ENCODE data around the gene PYHIN1. TPM values are rescaled to one million over a fixed set of nuclear protein-coding genes. Genes with fewer than 3 reads are reported as not detected.

Gene PYHIN1
- total RNA-seq, 2 experiments from 2014 or later: 1.4 to 1.6 TPM

DNA sequence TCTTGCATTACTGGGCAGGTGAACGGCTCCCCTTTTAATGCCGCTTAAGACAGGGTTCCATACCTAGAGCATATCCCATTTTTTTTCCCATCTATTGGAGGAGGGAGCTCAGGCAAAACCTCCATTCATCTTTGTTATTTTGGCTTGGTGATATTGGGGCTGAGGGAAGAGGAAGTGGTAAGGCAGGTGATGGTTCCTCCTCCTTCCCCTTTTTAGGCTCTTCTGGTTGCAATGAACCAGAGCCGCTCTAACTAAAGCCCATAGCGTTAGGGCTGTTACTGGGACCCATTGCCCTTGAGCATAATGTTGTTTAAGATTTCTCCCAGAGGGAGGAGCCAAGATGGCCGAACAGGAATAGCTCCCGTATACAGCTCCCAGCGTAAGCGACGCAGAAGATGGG lies 21.1 kb downstream of the PYHIN1 start:
- Mint-ChIP-seq H3K36me3 (peaks cover 1% of the 10 kb centered on the region), H3K27me3 (peaks cover 16% of the 10 kb centered on the region), H3K27ac (no peak overlapping the region), H3K9me3 (peaks cover 1% of the 10 kb centered on the region), H3K4me3 (no peak overlapping the region), H3K4me1 (no peaks in the 10 kb centered on the region)
- DNase-seq: no peak

DNA sequence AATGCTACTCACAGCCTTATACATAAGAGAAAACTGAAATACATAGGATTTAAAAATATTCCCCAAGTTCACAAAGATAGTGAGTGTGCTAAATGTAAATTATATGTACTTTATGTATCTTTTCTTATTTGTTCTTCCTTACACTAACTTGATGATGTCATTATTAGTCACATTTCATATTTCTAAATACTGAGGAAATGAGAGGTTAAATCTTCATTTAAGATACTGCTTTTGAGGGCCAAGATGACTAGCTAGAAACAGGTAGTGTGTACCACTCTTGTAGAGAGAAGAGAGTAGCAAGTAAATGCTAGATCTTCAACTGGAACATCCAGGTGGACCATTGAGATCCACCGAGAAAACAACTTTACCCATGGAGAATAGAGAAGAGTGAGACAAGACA lies 29.8 kb downstream of the PYHIN1 start:
- no peak overlapping the region for H3K4me3 Mint-ChIP-seq
- H3K4me1 Mint-ChIP-seq: peaks cover 4% of the 10 kb centered on the region
- peaks cover 14% of the 10 kb centered on the region for H3K27me3 Mint-ChIP-seq
- no peak for DNase-seq
- peaks cover 2% of the 10 kb centered on the region for H3K9me3 Mint-ChIP-seq
- peaks cover 1% of the 10 kb centered on the region for H3K36me3 Mint-ChIP-seq
- H3K27ac Mint-ChIP-seq: no peak overlapping the region

DNA sequence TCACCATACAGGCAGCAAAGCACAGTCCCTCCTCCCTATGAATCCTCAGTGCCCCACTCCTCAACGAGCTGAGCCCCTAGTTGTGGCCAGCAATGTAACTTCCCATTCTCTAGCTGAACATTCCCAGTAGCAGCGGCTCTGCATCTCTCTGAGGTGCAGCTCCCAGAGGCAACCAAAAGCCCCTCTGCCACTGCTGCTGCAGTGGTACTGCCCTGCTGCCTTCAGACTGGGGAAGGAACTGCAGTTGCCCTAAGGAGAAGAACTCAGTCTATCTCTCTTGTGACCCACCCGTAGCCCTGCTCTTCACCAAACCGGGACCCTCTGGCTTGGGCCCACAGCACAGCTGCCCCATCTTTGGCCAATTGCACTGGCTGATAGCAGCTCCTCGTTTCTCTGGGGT lies 31.6 kb downstream of the PYHIN1 start:
- peaks cover 4% of the 10 kb centered on the region for H3K4me1 Mint-ChIP-seq
- no peak overlapping the region for H3K4me3 Mint-ChIP-seq
- H3K9me3 Mint-ChIP-seq: no peaks in the 10 kb centered on the region
- peaks cover 1% of the 10 kb centered on the region for H3K36me3 Mint-ChIP-seq
- no peak for DNase-seq
- H3K27me3 Mint-ChIP-seq: peaks cover 14% of the 10 kb centered on the region
- no peak overlapping the region for H3K27ac Mint-ChIP-seq

DNA sequence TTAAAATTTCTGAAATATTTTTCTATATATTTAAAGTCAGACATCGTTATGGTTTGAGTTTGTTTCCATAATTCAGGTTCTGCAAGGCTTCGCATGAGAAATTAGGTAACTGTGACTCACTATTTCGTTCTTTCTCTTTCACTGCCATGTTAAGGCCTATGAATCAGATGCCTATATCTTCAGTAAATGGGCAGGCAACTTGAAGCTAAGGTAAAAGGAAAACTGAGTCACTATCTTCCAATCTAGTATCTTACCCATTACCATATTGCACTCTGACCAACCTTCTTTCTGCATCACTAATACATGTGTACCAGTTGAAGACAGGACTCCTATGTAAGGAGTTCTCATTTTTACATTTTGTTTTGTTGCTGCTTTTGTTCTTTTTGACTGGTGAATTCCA lies 37.8 kb downstream of the PYHIN1 start:
- Mint-ChIP-seq H3K27me3 (peaks cover 5% of the 10 kb centered on the region), H3K36me3 (peaks cover 2% of the 10 kb centered on the region), H3K27ac (peak overlapping the region; percentile 40), H3K9me3 (peaks cover 7% of the 10 kb centered on the region), H3K4me3 (no peak overlapping the region), H3K4me1 (peaks cover 14% of the 10 kb centered on the region)
- DNase-seq: no peak

DNA sequence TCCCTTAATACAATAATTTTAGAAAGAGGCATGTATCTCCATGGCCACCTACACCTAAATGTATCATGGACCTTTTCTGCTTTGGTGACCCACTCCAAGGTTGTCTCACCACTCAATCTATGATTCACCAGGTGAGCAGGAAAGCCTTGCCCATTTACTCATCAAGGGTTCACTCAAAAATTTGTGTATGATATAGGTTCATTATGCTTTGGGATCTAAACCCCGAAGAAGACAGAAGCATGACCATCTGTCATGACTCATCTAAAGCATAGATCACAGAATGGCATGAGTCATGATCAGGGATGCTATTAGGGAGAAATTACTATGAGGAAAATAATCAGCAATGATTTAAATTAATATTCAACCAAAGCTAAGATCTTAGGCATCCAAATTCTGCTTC lies 38.5 kb downstream of the PYHIN1 start:
- H3K4me3 Mint-ChIP-seq: no peak overlapping the region
- H3K9me3 Mint-ChIP-seq: peaks cover 7% of the 10 kb centered on the region
- peak overlapping the region; percentile 40 for H3K27ac Mint-ChIP-seq
- peaks cover 2% of the 10 kb centered on the region for H3K36me3 Mint-ChIP-seq
- H3K27me3 Mint-ChIP-seq: peaks cover 4% of the 10 kb centered on the region
- no peak for DNase-seq
- peaks cover 14% of the 10 kb centered on the region for H3K4me1 Mint-ChIP-seq

DNA sequence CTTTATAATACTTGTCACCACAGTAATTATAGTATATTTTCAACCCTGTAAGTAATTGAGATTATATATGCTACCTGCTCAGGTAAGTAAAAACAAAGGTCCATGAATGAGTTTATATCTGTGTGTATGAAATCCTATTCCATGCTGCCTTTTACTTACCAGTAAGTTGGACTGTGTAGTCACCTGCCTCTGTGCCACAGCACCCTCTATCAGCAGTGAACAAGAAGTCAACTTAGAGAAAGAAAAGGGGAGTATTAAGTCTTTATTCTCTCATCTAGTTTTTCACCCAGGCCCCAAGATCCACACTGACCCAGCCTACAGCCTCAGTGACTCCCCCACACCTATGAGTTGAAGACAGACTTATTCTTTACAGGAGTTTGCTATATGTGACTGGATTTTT lies 41.5 kb downstream of the PYHIN1 start:
- Mint-ChIP-seq H3K4me3 (no peak overlapping the region), H3K27ac (no peak overlapping the region), H3K27me3 (no peaks in the 10 kb centered on the region), H3K9me3 (peaks cover 7% of the 10 kb centered on the region), H3K4me1 (peaks cover 19% of the 10 kb centered on the region), H3K36me3 (peaks cover 2% of the 10 kb centered on the region)
- no peak for DNase-seq

DNA sequence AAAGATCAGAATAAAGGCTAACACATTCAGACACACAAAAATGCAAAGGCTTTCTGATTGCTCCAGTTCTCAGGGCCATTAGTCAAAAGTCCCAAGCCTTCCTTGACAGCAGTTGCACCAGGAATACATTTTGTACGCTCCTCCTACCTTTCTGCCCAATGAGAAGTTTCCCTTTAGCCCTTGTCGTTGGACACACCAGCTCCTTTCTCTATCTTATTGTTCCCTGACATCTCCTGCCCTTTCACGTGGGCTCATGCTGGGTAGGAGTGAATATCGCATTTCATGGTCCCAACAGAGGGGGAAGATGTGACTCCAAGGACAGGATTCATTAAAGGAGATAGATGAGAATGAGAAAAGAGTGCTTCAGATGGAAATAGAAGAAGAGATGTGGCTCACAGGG lies 44.9 kb downstream of the PYHIN1 start:
- no peak for DNase-seq
- peaks cover 7% of the 10 kb centered on the region for H3K9me3 Mint-ChIP-seq
- H3K4me3 Mint-ChIP-seq: no peak overlapping the region
- peaks cover 5% of the 10 kb centered on the region for H3K36me3 Mint-ChIP-seq
- no peaks in the 10 kb centered on the region for H3K27me3 Mint-ChIP-seq
- H3K27ac Mint-ChIP-seq: no peak overlapping the region
- peaks cover 11% of the 10 kb centered on the region for H3K4me1 Mint-ChIP-seq

DNA sequence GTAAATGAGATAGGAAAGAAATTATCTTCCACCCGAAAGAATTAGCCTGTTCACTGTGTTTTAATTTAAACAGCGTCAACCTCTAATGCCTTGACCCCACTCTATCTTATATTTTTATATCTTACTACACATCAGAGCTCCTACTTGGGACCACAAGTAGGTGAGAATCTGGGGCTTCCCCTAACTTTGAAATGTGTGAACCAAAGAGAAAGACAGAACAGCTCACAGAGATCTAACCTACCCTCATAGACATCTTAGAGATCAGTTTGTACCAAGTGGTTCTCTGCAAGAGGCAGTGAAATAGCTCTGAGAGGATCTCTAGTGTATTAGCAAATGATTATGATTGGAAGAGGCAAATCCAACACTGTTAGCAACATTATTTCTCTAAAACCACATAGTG lies 47.4 kb downstream of the PYHIN1 start:
- no peak overlapping the region for H3K27ac Mint-ChIP-seq
- H3K9me3 Mint-ChIP-seq: peaks cover 20% of the 10 kb centered on the region
- H3K4me3 Mint-ChIP-seq: no peak overlapping the region
- H3K4me1 Mint-ChIP-seq: peaks cover 8% of the 10 kb centered on the region
- H3K27me3 Mint-ChIP-seq: peaks cover 9% of the 10 kb centered on the region
- DNase-seq: no peak
- peaks cover 15% of the 10 kb centered on the region for H3K36me3 Mint-ChIP-seq

DNA sequence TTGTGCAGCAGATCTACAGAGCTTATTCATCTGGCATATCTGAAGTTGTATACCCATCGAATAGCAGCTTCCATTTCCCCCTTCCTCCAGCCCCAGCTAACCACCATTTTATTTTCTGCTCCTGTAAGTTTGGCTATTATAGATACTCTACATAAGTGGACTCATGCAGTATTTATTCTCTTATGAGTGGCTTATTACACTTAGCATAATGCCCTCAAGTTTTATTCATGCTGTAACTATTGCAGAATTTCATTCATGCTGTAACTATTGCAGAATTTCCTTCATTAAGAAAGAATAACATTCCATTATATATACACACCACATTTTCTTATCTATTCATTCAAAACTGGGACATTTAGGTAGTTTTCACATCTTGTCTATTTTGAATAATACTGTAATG lies 47.9 kb downstream of the PYHIN1 start:
- no peak for DNase-seq
- Mint-ChIP-seq H3K9me3 (peaks cover 22% of the 10 kb centered on the region), H3K4me1 (peaks cover 8% of the 10 kb centered on the region), H3K36me3 (peaks cover 15% of the 10 kb centered on the region), H3K4me3 (no peak overlapping the region), H3K27ac (no peak overlapping the region), H3K27me3 (peaks cover 10% of the 10 kb centered on the region)

DNA sequence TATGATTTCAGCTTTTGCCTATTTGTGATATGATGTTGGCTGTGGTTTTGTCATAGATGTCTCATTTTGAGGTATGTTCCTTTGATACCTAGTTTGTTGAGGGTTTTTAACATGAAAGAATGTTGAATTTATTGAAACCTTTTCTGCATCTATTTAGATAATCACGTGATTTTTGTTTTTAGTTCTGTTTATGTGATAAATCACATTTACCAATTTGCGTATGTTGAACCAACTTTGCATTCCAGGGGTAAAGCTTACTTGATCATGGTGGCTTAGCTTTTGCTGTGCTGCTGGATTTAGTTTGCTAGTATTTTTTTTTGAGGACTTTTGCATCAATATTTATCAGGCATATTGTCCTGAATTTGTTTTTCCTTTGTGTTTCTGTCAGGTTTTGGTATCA lies 51.9 kb downstream of the PYHIN1 start:
- Mint-ChIP-seq H3K27ac (no peak overlapping the region), H3K36me3 (peaks cover 17% of the 10 kb centered on the region), H3K9me3 (peaks cover 29% of the 10 kb centered on the region), H3K4me3 (no peak overlapping the region), H3K4me1 (peaks cover 4% of the 10 kb centered on the region), H3K27me3 (peaks cover 13% of the 10 kb centered on the region)
- no peak for DNase-seq

DNA sequence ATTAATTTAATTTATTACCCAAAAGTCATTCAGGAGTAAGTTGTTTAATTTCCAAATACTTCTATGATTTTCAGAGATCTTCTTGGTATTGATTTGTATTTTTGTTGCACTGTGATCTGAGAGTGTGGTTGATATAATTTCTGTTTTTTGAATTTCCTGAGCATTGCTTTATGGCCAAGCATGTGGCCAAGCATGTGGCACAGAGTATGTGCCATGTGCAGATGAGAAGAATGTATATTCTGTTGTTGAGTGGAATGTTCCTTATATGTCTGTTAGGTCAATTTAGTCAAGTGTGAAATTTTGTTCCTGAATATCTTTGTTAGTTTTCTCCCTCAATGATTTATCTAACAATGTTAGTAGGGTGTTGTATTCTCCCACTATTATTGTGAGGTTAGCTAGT lies 53.0 kb downstream of the PYHIN1 start:
- peaks cover 13% of the 10 kb centered on the region for H3K27me3 Mint-ChIP-seq
- no peak overlapping the region for H3K27ac Mint-ChIP-seq
- no peak overlapping the region for H3K4me3 Mint-ChIP-seq
- H3K36me3 Mint-ChIP-seq: peaks cover 20% of the 10 kb centered on the region
- H3K4me1 Mint-ChIP-seq: peaks cover 2% of the 10 kb centered on the region
- DNase-seq: no peak
- peaks cover 29% of the 10 kb centered on the region for H3K9me3 Mint-ChIP-seq

DNA sequence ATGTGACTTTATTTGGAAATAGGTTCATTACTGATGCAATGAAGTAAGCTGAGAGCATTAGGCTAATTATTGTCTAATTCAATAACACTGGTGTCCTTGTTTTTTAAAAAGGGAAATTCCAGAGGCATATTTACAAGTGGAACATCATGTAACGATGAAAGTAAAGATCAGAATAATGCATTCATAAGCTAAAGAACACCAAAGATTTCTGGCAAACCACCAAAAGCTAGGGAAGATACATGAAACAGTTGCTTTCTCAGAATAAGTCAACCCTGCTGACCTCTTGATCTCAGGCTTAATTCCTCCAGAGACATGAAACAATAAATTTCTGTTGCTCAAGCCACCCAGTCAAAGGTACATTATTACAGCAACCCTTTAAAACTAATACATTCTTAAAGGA lies 58.1 kb downstream of the PYHIN1 start:
- DNase-seq: no peak
- Mint-ChIP-seq H3K4me3 (no peak overlapping the region), H3K27me3 (peaks cover 3% of the 10 kb centered on the region), H3K9me3 (peaks cover 7% of the 10 kb centered on the region), H3K36me3 (peaks cover 6% of the 10 kb centered on the region), H3K4me1 (peaks cover 2% of the 10 kb centered on the region), H3K27ac (no peak overlapping the region)

DNA sequence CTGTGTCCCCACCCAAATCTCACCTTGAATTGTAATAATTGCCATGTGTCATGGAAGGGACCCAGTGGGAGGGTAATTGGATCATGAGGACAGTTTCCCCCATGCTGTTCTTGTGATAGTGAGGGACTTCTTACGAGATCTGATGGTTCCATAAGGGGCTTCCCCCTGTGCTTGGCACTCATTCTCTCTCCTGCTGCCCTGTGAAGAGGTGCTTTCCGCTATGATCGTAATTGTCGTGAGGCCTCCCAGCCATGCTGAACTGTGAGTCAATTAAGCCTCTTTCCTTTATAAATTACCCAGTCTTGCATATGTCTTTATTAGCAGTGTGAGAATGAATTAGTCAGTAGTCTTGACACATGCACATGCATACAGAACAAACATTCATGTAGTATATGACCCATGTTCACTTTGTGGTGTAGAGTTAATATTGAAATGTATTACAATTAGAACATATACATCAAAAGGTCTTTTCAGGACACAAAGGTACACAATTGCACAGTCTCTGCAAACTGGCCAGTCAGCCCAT lies 61.5 kb downstream of the PYHIN1 start:
- H3K4me1 Mint-ChIP-seq: peaks cover 7% of the 10 kb centered on the region
- peaks cover 3% of the 10 kb centered on the region for H3K36me3 Mint-ChIP-seq
- no peak overlapping the region for H3K27ac Mint-ChIP-seq
- H3K9me3 Mint-ChIP-seq: peaks cover 2% of the 10 kb centered on the region
- no peak for DNase-seq
- H3K4me3 Mint-ChIP-seq: no peak overlapping the region
- H3K27me3 Mint-ChIP-seq: no peaks in the 10 kb centered on the region

DNA sequence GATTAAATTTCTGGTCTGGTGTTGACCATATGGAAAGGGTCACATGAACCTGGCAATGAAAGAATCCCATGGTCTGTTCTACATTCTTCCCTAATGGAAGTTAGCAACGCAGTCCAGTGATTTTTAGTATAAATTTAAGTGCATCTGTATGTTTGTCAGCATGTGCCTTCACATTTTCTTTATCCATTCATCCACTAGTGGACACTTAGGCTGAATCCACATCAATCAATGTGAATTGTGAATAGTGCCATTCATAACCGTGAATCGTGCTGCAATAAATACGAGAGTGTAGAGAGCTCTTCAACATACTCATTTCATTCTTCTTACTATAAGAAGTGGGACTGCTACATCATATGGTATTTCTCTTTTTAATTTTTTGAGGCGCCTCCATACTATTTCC lies 65.6 kb downstream of the PYHIN1 start:
- no peak for DNase-seq
- no peak overlapping the region for H3K4me3 Mint-ChIP-seq
- H3K36me3 Mint-ChIP-seq: peaks cover 3% of the 10 kb centered on the region
- H3K27ac Mint-ChIP-seq: no peak overlapping the region
- no peaks in the 10 kb centered on the region for H3K27me3 Mint-ChIP-seq
- peaks cover 12% of the 10 kb centered on the region for H3K4me1 Mint-ChIP-seq
- peaks cover 2% of the 10 kb centered on the region for H3K9me3 Mint-ChIP-seq

DNA sequence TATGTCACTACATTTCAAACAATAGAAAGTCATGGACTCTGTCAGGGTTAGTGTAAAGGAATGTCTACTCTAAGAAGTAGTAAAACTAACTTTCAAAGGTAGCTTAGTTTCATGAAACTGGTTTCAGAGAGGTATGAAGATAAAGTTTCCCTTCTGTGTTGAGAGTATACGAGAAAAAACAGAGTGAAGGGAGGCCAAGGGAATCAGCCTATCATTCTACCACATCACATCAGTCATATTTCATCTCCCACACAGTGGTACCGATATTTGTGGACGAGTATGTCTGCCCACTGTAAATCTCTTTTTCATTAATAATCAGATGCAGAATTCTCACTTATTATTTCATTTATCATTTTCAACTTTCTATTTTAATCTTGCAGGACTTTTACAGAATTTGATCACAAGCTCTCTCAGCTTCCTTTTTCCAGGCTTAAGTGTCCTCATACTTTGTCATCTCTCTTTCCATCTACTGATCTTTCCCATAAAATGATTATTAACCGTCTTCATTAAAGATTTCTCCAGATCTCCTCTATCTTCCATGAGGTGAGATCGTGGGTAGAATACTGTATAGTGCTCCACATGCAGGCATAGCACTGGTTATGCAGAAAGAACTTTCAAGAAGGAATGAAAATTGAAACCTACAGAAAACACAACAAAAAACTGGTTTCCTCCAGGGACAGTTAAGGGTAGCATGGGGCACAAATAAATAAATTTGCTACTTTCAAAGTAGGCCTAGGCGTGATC lies 66.9 kb downstream of the PYHIN1 start:
- H3K9me3 Mint-ChIP-seq: peaks cover 2% of the 10 kb centered on the region
- H3K27ac Mint-ChIP-seq: no peak overlapping the region
- H3K36me3 Mint-ChIP-seq: peaks cover 3% of the 10 kb centered on the region
- no peaks in the 10 kb centered on the region for H3K27me3 Mint-ChIP-seq
- H3K4me3 Mint-ChIP-seq: no peak overlapping the region
- H3K4me1 Mint-ChIP-seq: peaks cover 12% of the 10 kb centered on the region
- DNase-seq: no peak

DNA sequence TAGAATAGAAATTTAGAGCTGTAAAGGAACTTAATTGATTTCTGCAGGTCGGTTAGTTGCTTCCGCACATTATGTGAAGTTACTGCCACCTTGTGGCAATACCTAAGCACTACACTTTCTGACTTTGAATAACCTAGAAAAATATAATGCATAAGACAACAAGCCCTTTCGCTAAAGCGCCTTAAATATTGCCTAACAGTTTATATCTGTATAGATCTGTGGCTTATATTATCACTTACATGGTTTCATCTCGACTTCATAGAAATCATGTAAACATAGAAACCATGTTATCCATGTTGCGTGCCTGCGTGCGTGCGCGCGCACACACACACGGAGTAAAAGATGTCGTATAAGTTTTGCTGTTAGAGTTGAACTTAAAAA lies 67.4 kb downstream of the PYHIN1 start:
- DNase-seq: peak; percentile 19
- no peak overlapping the region for H3K27ac Mint-ChIP-seq
- no peak overlapping the region for H3K4me3 Mint-ChIP-seq
- peaks cover 3% of the 10 kb centered on the region for H3K36me3 Mint-ChIP-seq
- peaks cover 12% of the 10 kb centered on the region for H3K4me1 Mint-ChIP-seq
- no peaks in the 10 kb centered on the region for H3K9me3 Mint-ChIP-seq
- H3K27me3 Mint-ChIP-seq: no peaks in the 10 kb centered on the region
